ENCODE results near the gene MTUS2.

DNA sequence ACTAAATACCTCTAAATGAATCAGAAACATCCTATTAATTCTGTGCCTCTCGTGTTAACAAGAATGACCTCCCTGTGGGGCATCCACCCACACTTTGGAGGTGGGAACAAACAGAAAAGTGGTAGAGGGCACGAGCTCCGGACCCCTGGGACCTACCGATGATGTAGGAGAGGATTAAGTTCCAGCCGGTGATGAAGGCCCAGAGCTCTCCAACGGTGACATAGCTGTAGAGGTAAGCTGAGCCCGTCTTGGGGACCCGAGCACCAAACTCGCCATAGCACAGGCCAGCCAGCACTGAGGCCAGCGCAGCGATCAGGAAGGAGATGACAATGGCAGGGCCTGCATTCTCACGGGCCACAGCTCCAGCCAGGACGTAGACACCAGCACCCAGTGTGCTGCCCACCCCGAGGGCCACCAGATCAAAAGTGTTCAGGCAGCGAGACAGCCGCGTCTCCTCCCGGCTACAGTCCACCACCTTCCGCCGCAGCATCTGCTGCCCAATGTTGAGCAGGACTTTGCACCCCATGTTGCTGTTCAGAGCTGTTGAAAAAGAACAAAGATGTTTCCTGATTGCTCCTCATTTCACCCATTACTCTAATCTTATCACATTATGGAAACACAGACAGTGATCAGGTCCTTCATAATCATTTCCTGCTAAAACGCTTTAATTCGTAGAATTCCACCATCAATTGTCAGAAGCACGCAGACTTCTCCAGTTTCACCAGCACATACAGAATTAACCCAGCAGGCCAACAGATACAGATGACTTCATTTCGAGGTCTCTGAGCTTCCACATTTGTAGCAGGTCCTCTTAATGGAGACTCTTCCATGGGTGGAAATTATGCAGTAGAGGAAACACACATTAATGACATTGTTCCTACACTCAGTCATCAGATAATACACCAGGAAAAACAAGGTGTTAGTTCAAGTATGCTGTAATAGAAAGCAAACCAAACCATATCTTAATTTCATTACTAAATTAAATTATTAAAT, 715.8 kb downstream of the MTUS2 start:
- TF ChIP-seq RAD21 (conservative IDR thresholded peaks at IDR 0.05) (no peak), EZH2 (IDR thresholded peaks at IDR 0.05; ENCODE audit: borderline replicate concordance, insufficient read depth, low read length, poor library complexity, severe bottlenecking) (no peak), MXI1 (conservative IDR thresholded peaks at IDR 0.05; ENCODE audit: poor library complexity, severe bottlenecking) (no peak), POLR2AphosphoS5 (IDR thresholded peaks at IDR 0.05) (no peak), EP300 (conservative IDR thresholded peaks at IDR 0.05; ENCODE audit: poor library complexity, severe bottlenecking) (no peak), TAF1 (IDR thresholded peaks at IDR 0.05; ENCODE audit: low read depth) (no peak), SMC3 (conservative IDR thresholded peaks at IDR 0.05; ENCODE audit: poor library complexity) (no peak)
- TF ChIP-seq, protein P1, sequence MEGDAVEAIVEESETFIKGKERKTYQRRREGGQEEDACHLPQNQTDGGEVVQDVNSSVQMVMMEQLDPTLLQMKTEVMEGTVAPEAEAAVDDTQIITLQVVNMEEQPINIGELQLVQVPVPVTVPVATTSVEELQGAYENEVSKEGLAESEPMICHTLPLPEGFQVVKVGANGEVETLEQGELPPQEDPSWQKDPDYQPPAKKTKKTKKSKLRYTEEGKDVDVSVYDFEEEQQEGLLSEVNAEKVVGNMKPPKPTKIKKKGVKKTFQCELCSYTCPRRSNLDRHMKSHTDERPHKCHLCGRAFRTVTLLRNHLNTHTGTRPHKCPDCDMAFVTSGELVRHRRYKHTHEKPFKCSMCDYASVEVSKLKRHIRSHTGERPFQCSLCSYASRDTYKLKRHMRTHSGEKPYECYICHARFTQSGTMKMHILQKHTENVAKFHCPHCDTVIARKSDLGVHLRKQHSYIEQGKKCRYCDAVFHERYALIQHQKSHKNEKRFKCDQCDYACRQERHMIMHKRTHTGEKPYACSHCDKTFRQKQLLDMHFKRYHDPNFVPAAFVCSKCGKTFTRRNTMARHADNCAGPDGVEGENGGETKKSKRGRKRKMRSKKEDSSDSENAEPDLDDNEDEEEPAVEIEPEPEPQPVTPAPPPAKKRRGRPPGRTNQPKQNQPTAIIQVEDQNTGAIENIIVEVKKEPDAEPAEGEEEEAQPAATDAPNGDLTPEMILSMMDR (IDR thresholded peaks at IDR 0.05; ENCODE audit: poor library complexity, severe bottlenecking) = no peak
- TF ChIP-seq, protein P2, sequence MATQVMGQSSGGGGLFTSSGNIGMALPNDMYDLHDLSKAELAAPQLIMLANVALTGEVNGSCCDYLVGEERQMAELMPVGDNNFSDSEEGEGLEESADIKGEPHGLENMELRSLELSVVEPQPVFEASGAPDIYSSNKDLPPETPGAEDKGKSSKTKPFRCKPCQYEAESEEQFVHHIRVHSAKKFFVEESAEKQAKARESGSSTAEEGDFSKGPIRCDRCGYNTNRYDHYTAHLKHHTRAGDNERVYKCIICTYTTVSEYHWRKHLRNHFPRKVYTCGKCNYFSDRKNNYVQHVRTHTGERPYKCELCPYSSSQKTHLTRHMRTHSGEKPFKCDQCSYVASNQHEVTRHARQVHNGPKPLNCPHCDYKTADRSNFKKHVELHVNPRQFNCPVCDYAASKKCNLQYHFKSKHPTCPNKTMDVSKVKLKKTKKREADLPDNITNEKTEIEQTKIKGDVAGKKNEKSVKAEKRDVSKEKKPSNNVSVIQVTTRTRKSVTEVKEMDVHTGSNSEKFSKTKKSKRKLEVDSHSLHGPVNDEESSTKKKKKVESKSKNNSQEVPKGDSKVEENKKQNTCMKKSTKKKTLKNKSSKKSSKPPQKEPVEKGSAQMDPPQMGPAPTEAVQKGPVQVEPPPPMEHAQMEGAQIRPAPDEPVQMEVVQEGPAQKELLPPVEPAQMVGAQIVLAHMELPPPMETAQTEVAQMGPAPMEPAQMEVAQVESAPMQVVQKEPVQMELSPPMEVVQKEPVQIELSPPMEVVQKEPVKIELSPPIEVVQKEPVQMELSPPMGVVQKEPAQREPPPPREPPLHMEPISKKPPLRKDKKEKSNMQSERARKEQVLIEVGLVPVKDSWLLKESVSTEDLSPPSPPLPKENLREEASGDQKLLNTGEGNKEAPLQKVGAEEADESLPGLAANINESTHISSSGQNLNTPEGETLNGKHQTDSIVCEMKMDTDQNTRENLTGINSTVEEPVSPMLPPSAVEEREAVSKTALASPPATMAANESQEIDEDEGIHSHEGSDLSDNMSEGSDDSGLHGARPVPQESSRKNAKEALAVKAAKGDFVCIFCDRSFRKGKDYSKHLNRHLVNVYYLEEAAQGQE (IDR thresholded peaks at IDR 0.05; ENCODE audit: borderline replicate concordance) = no peak

All from neural cell (in vitro differentiated cells).